Hepatocyte (in vitro differentiated cells): ENCODE data around the gene ELK4.

Experiments
- CTCF ChIP-seq: fragments of 200-600 bp; sonication (generic); IDR thresholded peaks from 2 replicates; pipeline ENCODE4 v1.5.1; 2016; ENCODE audit warnings: antibody characterized with exemption, mild to moderate bottlenecking; ENCODE audit not compliant: poor library complexity
- EZH2 ChIP-seq: fragments of 200-600 bp; sonication (generic); IDR thresholded peaks from 2 replicates; pipeline ENCODE4 v1.6.1; 2016; ENCODE audit warnings: antibody characterized with exemption, mild to moderate bottlenecking, borderline replicate concordance
- EZH2phosphoT487 ChIP-seq: fragments of 200-600 bp; sonication (generic); IDR thresholded peaks from one replicate; pipeline ENCODE4 v1.6.1; 2018; ENCODE audit warnings: antibody characterized with exemption, mild to moderate bottlenecking, low read depth, moderate library complexity; ENCODE audit not compliant: unreplicated experiment, severe bottlenecking

DNA sequence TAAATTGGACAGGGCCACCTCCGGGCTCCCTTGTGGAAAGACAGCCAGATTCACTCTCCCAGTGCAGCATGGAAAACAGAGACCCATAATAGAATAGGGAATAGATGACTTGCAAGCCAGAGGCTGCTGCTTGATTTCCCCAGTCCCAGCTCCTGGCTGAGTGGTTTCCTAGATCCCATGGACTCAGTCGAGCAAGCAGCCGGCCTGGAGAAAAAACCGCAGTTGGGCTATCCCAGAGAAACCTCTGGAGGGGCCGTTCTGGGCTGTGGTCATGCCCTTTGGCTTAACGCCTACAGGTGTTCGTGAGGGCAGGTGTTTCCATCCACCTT is 61.7 kb downstream of the ELK4 start:
- TF ChIP-seq CTCF (no peak), EZH2 (no peak), EZH2phosphoT487 (no peak)
